Measurements from ENCODE around the gene SNAP47.

SNAP47 gene

GRCh38 chr1:227749916-227750710, 14.9 kb downstream of the SNAP47 start:
- Histone ChIP-seq H3K4me3 (ENCODE audit: low read length) (no peak overlapping the region), H3K36me3 (ENCODE audit: control insufficient read depth, insufficient read depth, low read length) (peaks cover 10% of the 10 kb centered on the region; the same call in 1 of the 2 replicates), H3K4me1 (ENCODE audit: control insufficient read depth, insufficient read depth, low read length) (no peaks in the 10 kb centered on the region), H3K27me3 (ENCODE audit: control insufficient read depth, insufficient read depth, low read length) (no peaks in the 10 kb centered on the region), H3K27ac (ENCODE audit: low read length) (no peak overlapping the region), H3K9me3 (ENCODE audit: control insufficient read depth, insufficient read depth, low read length) (no peaks in the 10 kb centered on the region)
- no peak for DNase-seq (ENCODE audit: low read depth, low spot score)
- no CpG with 5 or more reads among the region's 19 CpGs for WGBS (ENCODE audit: insufficient coverage, insufficient read length)

- WGBS (ENCODE audit: insufficient coverage, insufficient read length): no CpG with 5 or more reads among the region's 7 CpGs
- Histone ChIP-seq H3K4me1 (ENCODE audit: control insufficient read depth, insufficient read depth, low read length) (no peaks in the 10 kb centered on the region), H3K27ac (ENCODE audit: low read length) (no peak overlapping the region), H3K27me3 (ENCODE audit: control insufficient read depth, insufficient read depth, low read length) (no peaks in the 10 kb centered on the region), H3K4me3 (ENCODE audit: low read length) (no peak overlapping the region), H3K36me3 (ENCODE audit: control insufficient read depth, insufficient read depth, low read length) (peaks cover 10% of the 10 kb centered on the region), H3K9me3 (ENCODE audit: control insufficient read depth, insufficient read depth, low read length) (no peaks in the 10 kb centered on the region)
- no peak for DNase-seq (ENCODE audit: low read depth, low spot score)
Observed at GRCh38 chr1:227753999-227754711, 18.9 kb downstream of the SNAP47 start.

DNA sequence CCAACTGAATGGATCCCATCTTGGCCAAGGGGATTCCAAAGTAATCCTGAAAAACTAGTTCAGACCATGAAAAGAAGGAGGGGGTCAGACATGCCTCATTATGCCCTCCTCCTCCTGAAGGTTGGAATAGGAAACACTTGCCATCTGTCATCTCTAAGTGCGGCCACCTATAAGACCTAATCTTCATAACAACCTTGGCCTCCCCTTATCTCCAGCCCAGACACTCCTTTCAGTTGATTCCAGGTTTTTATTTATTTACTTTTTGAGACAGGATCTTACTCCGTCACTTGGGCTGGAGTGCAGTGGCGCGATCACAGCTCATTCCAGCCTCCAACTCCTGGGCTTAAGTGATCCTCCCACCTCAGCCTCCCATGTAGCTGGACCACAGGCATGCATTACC, 19.7 kb downstream of the SNAP47 start:
- DNase-seq (ENCODE audit: low read depth, low spot score): no peak
- H3K4me3 ChIP-seq (ENCODE audit: low read length): no peak overlapping the region
- no peak overlapping the region for H3K27ac ChIP-seq (ENCODE audit: low read length)
- H3K4me1 ChIP-seq (ENCODE audit: control insufficient read depth, insufficient read depth, low read length): no peaks in the 10 kb centered on the region
- no peaks in the 10 kb centered on the region for H3K27me3 ChIP-seq (ENCODE audit: control insufficient read depth, insufficient read depth, low read length)
- no CpG with 5 or more reads among the region's 4 CpGs for WGBS (ENCODE audit: insufficient coverage, insufficient read length)
- H3K9me3 ChIP-seq (ENCODE audit: control insufficient read depth, insufficient read depth, low read length): no peaks in the 10 kb centered on the region
- peaks cover 15% of the 10 kb centered on the region for H3K36me3 ChIP-seq (ENCODE audit: control insufficient read depth, insufficient read depth, low read length)

DNA sequence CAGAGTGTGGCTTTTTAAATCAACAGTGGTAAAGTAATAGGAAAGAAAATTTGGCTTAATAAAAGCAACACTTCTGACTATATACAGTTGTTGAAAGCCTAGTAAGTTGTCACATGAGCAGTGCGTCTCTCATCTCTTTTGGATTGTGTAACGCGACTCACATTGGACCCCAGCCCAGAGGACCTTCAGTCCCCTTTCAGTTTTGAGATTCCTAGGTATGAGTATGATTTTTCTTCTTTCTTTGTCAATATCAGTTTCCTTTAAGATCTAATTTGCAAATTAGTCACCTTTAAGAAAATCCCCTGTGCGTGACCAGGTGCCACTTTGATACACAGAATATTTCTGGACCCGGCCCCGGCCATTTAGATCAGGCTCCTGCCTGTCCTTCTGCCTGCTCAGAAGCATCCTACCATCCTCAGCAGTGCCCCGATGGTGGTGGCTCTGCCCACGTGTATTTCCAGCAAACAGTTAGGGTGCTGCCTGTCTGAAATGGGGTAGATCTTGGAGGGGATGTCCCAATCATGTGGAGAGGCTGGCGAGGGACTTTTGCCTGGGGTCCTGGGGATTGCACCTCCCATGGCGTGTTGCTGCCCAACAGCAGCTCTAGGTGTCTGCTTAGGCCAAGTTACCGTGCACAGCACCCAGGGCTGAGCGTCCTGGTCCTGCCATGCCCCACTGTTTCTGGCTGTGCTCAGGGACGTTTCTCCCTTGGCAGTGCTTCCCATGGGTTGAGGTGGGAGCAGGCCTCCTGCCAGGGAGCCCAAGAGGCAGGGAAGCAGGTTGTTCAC, 21.1 kb downstream of the SNAP47 start:
- Histone ChIP-seq H3K27ac (ENCODE audit: low read length) (no peak overlapping the region), H3K4me3 (ENCODE audit: low read length) (no peak overlapping the region), H3K36me3 (ENCODE audit: control insufficient read depth, insufficient read depth, low read length) (peaks cover 13% of the 10 kb centered on the region), H3K9me3 (ENCODE audit: control insufficient read depth, insufficient read depth, low read length) (no peaks in the 10 kb centered on the region), H3K27me3 (ENCODE audit: control insufficient read depth, insufficient read depth, low read length) (no peaks in the 10 kb centered on the region), H3K4me1 (ENCODE audit: control insufficient read depth, insufficient read depth, low read length) (no peaks in the 10 kb centered on the region)
- WGBS (ENCODE audit: insufficient coverage, insufficient read length): no CpG with 5 or more reads among the region's 13 CpGs
- no peak for DNase-seq (ENCODE audit: low read depth, low spot score)

- no peak for DNase-seq (ENCODE audit: low read depth, low spot score)
- Histone ChIP-seq H3K27me3 (ENCODE audit: control insufficient read depth, insufficient read depth, low read length) (no peaks in the 10 kb centered on the region), H3K36me3 (ENCODE audit: control insufficient read depth, insufficient read depth, low read length) (peaks cover 12% of the 10 kb centered on the region), H3K9me3 (ENCODE audit: control insufficient read depth, insufficient read depth, low read length) (no peaks in the 10 kb centered on the region), H3K27ac (ENCODE audit: low read length) (no peak overlapping the region), H3K4me3 (ENCODE audit: low read length) (no peak overlapping the region), H3K4me1 (ENCODE audit: control insufficient read depth, insufficient read depth, low read length) (no peaks in the 10 kb centered on the region)
- WGBS (ENCODE audit: insufficient coverage, insufficient read length): no CpG with 5 or more reads among the region's 2 CpGs
Observed at GRCh38 chr1:227757781-227758180, 22.5 kb downstream of the SNAP47 start.

DNA sequence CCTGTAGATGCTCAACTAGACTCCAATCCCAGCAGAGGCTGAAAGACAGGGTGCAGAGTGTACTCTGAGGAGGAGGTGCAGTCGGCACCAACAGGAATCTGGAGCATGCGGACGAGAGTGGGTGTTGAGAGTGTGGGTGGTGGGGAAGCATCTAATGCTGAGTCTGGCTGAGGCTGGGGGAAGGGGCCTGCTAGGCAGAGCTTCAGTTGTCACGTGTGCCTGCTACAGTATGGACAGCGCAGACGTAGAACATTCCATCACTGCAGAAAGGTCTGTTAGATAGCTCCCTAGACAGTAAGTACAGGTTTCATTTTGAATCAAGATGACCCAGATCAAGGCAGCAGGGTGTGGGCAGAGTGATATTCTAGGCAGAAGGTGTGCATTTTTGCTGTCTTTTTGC, 23.1 kb downstream of the SNAP47 start:
- WGBS (ENCODE audit: insufficient coverage, insufficient read length): no CpG with 5 or more reads among the region's 6 CpGs
- DNase-seq (ENCODE audit: low read depth, low spot score): no peak
- Histone ChIP-seq H3K9me3 (ENCODE audit: control insufficient read depth, insufficient read depth, low read length) (no peaks in the 10 kb centered on the region), H3K4me3 (ENCODE audit: low read length) (no peak overlapping the region), H3K4me1 (ENCODE audit: control insufficient read depth, insufficient read depth, low read length) (no peaks in the 10 kb centered on the region), H3K27ac (ENCODE audit: low read length) (no peak overlapping the region), H3K27me3 (ENCODE audit: control insufficient read depth, insufficient read depth, low read length) (no peaks in the 10 kb centered on the region), H3K36me3 (ENCODE audit: control insufficient read depth, insufficient read depth, low read length) (peaks cover 12% of the 10 kb centered on the region)

DNA sequence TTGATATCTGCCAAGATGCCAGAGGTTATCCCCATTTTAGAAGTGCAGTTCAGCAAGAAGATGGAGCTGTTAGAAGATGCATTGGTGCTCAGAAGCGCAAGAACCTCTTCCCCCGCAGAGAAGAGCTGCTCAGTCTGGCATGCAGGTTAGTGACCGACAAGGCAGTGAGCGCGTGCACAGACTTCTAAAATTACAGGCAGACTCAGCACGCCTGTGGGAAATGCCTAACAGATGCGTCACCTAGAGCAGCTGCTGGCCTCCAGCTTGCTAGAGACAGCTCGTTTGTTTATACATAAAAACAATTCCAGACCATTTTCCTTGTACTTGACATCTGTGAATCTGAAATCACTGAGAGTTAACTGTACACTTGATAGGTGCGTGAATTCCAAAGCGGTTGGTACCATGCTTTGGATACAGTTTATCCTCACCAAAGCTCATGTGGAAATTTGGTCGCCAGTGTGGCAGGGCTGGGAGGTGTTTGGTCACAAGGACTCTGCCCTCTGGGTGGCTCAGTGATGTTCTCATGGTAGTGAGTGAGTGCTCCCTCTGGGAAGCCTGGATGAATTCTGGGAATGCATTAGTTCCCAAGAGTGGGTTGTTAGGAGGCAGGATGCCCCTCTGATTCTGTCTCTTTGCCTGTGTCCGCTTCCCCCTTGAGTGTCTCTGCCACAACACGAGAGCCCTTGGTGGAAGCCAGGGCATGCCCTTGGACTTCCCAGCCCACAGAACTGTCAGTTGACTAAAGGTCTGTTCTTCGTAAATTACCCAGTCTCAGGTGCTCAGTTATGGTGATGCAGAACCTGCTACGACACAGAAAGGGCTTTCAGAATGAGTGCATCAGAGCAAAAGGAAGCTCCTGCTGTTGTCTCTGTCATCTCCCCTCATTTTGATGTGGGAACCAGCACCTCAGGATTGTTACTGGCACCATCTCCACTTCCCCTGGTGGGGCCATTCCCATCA, 24.4 kb downstream of the SNAP47 start:
- no CpG with 5 or more reads among the region's 15 CpGs for WGBS (ENCODE audit: insufficient coverage, insufficient read length)
- H3K36me3 ChIP-seq (ENCODE audit: control insufficient read depth, insufficient read depth, low read length): peaks cover 12% of the 10 kb centered on the region
- H3K27ac ChIP-seq (ENCODE audit: low read length): no peak overlapping the region
- no peaks in the 10 kb centered on the region for H3K27me3 ChIP-seq (ENCODE audit: control insufficient read depth, insufficient read depth, low read length)
- no peak overlapping the region for H3K4me3 ChIP-seq (ENCODE audit: low read length)
- no peaks in the 10 kb centered on the region for H3K4me1 ChIP-seq (ENCODE audit: control insufficient read depth, insufficient read depth, low read length)
- H3K9me3 ChIP-seq (ENCODE audit: control insufficient read depth, insufficient read depth, low read length): no peaks in the 10 kb centered on the region
- no peak for DNase-seq (ENCODE audit: low read depth, low spot score)

DNA sequence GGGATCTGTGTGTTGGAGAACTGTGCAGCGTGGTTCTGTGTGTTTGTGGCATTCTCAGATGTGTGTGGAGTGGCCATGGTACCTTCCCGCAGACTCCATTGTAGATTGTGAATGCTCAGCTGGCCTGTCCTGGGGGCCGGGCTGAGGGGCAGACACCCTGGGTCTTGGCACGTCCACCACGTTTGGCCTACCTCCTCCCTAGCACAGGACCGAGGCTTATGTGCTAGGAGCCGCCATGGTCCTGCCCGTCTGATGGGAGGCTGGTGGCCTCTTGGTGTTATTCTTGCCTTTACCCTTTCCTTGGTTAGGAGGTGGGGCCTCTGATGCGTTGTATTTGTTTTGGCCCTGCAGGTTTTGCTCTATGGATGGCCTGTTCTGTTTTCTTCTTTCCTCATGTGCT, 25.1 kb downstream of the SNAP47 start:
- H3K27ac ChIP-seq (ENCODE audit: low read length): no peak overlapping the region
- no peaks in the 10 kb centered on the region for H3K9me3 ChIP-seq (ENCODE audit: control insufficient read depth, insufficient read depth, low read length)
- WGBS (ENCODE audit: insufficient coverage, insufficient read length): no CpG with 5 or more reads among the region's 9 CpGs
- no peak overlapping the region for H3K4me3 ChIP-seq (ENCODE audit: low read length)
- no peak for DNase-seq (ENCODE audit: low read depth, low spot score)
- peaks cover 12% of the 10 kb centered on the region for H3K36me3 ChIP-seq (ENCODE audit: control insufficient read depth, insufficient read depth, low read length)
- no peaks in the 10 kb centered on the region for H3K27me3 ChIP-seq (ENCODE audit: control insufficient read depth, insufficient read depth, low read length)
- no peaks in the 10 kb centered on the region for H3K4me1 ChIP-seq (ENCODE audit: control insufficient read depth, insufficient read depth, low read length)

DNA sequence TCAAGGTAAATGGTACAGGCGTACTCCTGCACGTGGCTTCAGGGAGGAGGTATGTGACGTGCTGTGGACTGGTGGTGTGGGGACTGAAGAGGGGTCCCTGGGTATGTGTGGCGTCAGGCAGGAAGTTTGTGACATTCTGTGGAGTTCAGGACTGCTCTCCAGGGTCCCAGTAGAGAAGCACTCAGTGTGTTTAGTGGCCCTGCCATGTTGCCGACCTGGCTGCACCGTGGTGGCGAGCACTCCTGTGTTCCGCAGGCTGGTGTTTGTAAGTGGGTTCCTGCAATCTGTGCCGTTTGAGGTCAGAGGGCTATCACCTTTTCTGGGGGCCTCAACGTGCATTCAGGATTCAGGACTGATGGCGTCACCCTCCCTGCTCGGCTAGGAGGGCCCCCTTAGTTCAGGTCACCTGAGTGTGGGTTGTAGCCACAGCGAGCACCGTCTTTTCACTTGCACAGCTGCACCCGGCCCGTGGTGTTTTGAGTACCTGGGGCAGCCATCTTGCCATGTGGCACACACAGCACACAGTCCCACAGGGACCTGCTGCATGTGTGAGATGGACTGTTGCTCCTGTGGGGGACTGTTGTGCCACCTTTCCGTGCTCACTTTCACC, 26.5 kb downstream of the SNAP47 start:
- no peak overlapping the region for H3K27ac ChIP-seq (ENCODE audit: low read length)
- no peaks in the 10 kb centered on the region for H3K27me3 ChIP-seq (ENCODE audit: control insufficient read depth, insufficient read depth, low read length)
- H3K36me3 ChIP-seq (ENCODE audit: control insufficient read depth, insufficient read depth, low read length): peaks cover 10% of the 10 kb centered on the region
- no peak overlapping the region for H3K4me3 ChIP-seq (ENCODE audit: low read length)
- no peaks in the 10 kb centered on the region for H3K4me1 ChIP-seq (ENCODE audit: control insufficient read depth, insufficient read depth, low read length)
- no peak for DNase-seq (ENCODE audit: low read depth, low spot score)
- H3K9me3 ChIP-seq (ENCODE audit: control insufficient read depth, insufficient read depth, low read length): no peaks in the 10 kb centered on the region
- no CpG with 5 or more reads among the region's 17 CpGs for WGBS (ENCODE audit: insufficient coverage, insufficient read length)
